IPS-18c (cell line): Measurements from ENCODE around the gene CTDSPL2.
"Not testable (repeated sequence)": the region's sequence is repeated elsewhere in the genome, so short reads cannot be mapped to it uniquely, and the experiment has no call there.

Experiments
- H3K4me3 ChIP-seq: 2 replicates; pipeline ENCODE4 v1.7.0; 2013; ENCODE audit warnings: low read depth, mild to moderate bottlenecking, low read length, moderate library complexity; ENCODE audit not compliant: insufficient read depth
- H3K9me3 ChIP-seq: one replicate; pipeline ENCODE4 v1.6.1; 2013; ENCODE audit warnings: mild to moderate bottlenecking, low read length, moderate library complexity; ENCODE audit not compliant: control insufficient read depth, insufficient read depth

CTDSPL2 gene

GRCh38 chr15:44560926-44561325, 133.5 kb downstream of the CTDSPL2 start:
- H3K4me3 ChIP-seq = not testable (repeated sequence)
- H3K9me3 ChIP-seq = peaks cover 12% of the 10 kb centered on the region

GRCh38 chr15:44565387-44566154, 138.1 kb downstream of the CTDSPL2 start:
- H3K9me3 ChIP-seq = peaks cover 12% of the 10 kb centered on the region

DNA sequence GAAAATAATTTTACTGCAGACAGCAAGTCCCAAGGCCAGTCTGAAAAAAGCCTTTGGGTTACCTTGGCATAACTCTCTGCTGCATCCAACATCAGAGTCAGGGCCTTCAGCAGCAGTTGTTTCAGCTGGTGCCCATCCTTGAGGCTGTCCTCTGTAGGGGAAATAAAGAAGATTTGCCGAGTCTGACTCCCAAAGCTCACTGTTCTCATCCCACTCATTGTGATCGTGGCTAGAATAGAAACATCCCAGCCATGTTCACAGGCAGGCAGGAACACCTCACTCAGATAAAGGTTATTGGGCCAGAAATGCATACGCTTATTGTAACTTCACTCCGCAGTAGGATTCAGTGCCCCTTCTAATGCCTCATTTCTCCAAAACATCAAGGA, 138.7 kb downstream of the CTDSPL2 start:
- no peak overlapping the region for H3K4me3 ChIP-seq
- H3K9me3 ChIP-seq = peaks cover 12% of the 10 kb centered on the region

More at GRCh38 chr15:44565387-44566154, 138.1 kb downstream of the CTDSPL2 start:
- no peak overlapping the region for H3K4me3 ChIP-seq

- H3K4me3 ChIP-seq = no peak overlapping the region
- H3K9me3 ChIP-seq = peaks cover 12% of the 10 kb centered on the region
Measured at GRCh38 chr15:44568338-44568737, 140.9 kb downstream of the CTDSPL2 start.

- Histone ChIP-seq H3K4me3 (no peak overlapping the region), H3K9me3 (peaks cover 12% of the 10 kb centered on the region)
Measured at GRCh38 chr15:44569316-44569715, 141.9 kb downstream of the CTDSPL2 start.

DNA sequence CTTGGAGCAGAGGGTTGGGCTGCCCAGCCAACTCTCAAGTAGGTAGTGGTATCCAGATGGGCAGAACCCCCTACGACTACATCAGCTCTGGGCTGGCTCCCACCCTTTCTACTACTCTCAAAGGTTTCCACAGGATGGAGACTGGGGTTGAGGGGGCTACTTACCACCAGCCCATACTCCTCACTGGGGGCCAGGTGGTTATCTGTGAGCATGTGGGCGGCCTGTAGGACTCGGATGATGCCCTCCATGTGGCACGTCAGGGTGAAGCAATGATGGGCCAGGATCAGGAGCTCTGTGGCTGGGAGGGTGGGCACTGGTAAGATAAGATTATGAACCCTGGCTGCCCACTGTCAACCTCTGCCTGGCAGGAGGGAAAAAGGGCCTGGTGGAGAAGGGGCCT, 142.9 kb downstream of the CTDSPL2 start:
- Histone ChIP-seq H3K9me3 (peaks cover 2% of the 10 kb centered on the region), H3K4me3 (no peak overlapping the region)

DNA sequence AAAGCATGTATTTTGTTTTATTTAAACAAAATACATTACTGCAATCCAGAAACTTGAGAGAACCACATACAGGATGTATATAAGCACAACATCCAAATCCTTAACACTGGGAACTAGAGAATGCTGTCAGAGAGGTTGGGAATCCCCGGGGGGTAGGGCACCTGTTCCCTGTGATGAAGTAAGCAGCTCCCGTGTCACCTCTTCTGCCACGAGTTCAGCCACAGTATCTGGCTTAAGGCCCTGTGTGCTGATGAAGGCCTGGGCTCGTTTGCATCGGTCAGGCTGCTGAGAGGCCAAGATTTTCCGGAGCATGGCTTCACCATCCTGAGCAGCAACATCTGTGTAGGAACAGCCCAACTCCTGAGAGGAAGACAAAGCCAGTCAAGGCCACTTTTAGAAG, 146.0 kb downstream of the CTDSPL2 start:
- Histone ChIP-seq H3K9me3 (no peaks in the 10 kb centered on the region), H3K4me3 (no peak overlapping the region)

DNA sequence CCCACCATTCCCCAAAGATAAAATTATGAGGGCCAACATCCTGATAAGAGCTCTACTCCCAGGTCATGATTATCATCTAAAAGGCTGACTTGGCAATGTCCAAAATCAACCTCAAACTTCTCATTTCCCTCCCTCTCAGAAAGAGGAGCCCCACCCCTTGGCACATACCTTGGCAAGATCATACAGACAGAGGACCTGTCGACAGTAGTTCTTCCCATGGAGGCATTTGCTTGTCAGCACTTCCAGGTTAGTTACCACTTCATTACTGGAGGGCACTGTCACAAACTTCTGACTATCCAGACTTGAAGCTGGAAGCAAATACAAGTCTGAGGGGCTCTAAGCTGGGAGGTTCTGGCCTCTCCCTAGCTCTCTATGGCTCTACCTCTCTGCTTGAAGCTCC, 147.3 kb downstream of the CTDSPL2 start:
- H3K9me3 ChIP-seq = no peaks in the 10 kb centered on the region
- H3K4me3 ChIP-seq = no peak overlapping the region
